OCI-LY7 (cell line): ENCODE data around the gene NSUN4.
"Not testable (repeated sequence)": the region's sequence is repeated elsewhere in the genome, so short reads cannot be mapped to it uniquely, and the experiment has no call there.

Source experiments
- EZH2phosphoT487 ChIP-seq: fragments of 200-600 bp; sonication (generic); IDR thresholded peaks from 2 replicates; pipeline ENCODE4 v1.6.1; 2018; ENCODE audit warnings: low read depth, borderline replicate concordance, mild to moderate bottlenecking, mixed run types, antibody characterized with exemption, low read length, moderate library complexity, mixed read lengths
- TF ChIP-seq, protein P1 (sequence below): fragments of 200-600 bp; sonication (generic); conservative IDR thresholded peaks from 2 replicates; pipeline ENCODE4 v1.5.1; 2014; ENCODE audit warnings: mild to moderate bottlenecking, antibody characterized with exemption, low read length, moderate library complexity, mixed read lengths

DNA sequence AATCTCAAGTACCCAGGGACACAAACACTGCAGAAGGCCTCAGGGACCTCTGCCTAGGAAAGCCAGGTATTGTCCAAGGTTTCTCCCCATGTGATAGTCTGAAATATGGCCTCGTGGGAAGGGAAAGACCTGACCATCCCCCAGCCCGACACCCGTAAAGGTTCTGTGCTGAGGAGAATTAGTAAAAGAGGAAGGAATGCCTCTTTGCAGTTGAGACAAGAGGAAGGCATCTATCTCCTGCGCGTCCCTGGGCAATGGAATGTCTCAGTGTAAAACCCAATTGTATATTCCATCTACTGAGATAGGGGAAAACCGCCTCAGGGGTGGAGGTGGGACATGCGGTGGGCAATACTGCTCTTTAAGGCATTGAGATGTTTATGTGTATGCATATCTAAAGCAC lies 10.8 kb upstream of the NSUN4 start:
- TF ChIP-seq, protein P1, sequence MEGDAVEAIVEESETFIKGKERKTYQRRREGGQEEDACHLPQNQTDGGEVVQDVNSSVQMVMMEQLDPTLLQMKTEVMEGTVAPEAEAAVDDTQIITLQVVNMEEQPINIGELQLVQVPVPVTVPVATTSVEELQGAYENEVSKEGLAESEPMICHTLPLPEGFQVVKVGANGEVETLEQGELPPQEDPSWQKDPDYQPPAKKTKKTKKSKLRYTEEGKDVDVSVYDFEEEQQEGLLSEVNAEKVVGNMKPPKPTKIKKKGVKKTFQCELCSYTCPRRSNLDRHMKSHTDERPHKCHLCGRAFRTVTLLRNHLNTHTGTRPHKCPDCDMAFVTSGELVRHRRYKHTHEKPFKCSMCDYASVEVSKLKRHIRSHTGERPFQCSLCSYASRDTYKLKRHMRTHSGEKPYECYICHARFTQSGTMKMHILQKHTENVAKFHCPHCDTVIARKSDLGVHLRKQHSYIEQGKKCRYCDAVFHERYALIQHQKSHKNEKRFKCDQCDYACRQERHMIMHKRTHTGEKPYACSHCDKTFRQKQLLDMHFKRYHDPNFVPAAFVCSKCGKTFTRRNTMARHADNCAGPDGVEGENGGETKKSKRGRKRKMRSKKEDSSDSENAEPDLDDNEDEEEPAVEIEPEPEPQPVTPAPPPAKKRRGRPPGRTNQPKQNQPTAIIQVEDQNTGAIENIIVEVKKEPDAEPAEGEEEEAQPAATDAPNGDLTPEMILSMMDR, result not testable (repeated sequence)
- not testable (repeated sequence) for TF ChIP-seq EZH2phosphoT487
